ENCODE data around the gene SH3RF3.

SH3RF3 gene

GRCh38 chr2:109396202-109397180 is 267.5 kb downstream of the SH3RF3 start:
- H3K4me3 ChIP-seq (replicated peaks; ENCODE audit: low read depth, low read length) = no peak overlapping the region
- peak; percentile 29 for DNase-seq (ENCODE audit: low read depth)
- peak; percentile 23 for TF ChIP-seq CTCF (IDR thresholded peaks at IDR 0.05; ENCODE audit: low read length, missing control alignments)

- no peak overlapping the region for H3K4me3 ChIP-seq (replicated peaks; ENCODE audit: low read depth, low read length)
- no peak for TF ChIP-seq CTCF (IDR thresholded peaks at IDR 0.05; ENCODE audit: low read length, missing control alignments)
- no peak for DNase-seq (ENCODE audit: low read depth)
These were observed 268.9 kb downstream of the SH3RF3 start for GRCh38 chr2:109397893-109398292.

GRCh38 chr2:109398366-109399015 is 269.5 kb downstream of the SH3RF3 start:
- no peak overlapping the region for H3K4me3 ChIP-seq (replicated peaks; ENCODE audit: low read depth, low read length)
- DNase-seq (ENCODE audit: low read depth) = no peak
- TF ChIP-seq CTCF (IDR thresholded peaks at IDR 0.05; ENCODE audit: low read length, missing control alignments) = no peak

- DNase-seq (ENCODE audit: low read depth) = no peak
These were observed 270.1 kb downstream of the SH3RF3 start for GRCh38 chr2:109399066-109399465.

GRCh38 chr2:109400102-109400501 is 271.1 kb downstream of the SH3RF3 start:
- H3K4me3 ChIP-seq (replicated peaks; ENCODE audit: low read depth, low read length) = no peak overlapping the region
- TF ChIP-seq CTCF (IDR thresholded peaks at IDR 0.05; ENCODE audit: low read length, missing control alignments) = no peak
- no peak for DNase-seq (ENCODE audit: low read depth)

More at GRCh38 chr2:109399066-109399465, 270.1 kb downstream of the SH3RF3 start:
- no peak overlapping the region for H3K4me3 ChIP-seq (replicated peaks; ENCODE audit: low read depth, low read length)
- no peak for TF ChIP-seq CTCF (IDR thresholded peaks at IDR 0.05; ENCODE audit: low read length, missing control alignments)

- no peak for TF ChIP-seq CTCF (IDR thresholded peaks at IDR 0.05; ENCODE audit: low read length, missing control alignments)
- no peak overlapping the region for H3K4me3 ChIP-seq (replicated peaks; ENCODE audit: low read depth, low read length)
- no peak for DNase-seq (ENCODE audit: low read depth)
These were observed 272.4 kb downstream of the SH3RF3 start for GRCh38 chr2:109401370-109401769.
